ENCODE data around the gene PLEKHH1.

PLEKHH1 gene

DNA sequence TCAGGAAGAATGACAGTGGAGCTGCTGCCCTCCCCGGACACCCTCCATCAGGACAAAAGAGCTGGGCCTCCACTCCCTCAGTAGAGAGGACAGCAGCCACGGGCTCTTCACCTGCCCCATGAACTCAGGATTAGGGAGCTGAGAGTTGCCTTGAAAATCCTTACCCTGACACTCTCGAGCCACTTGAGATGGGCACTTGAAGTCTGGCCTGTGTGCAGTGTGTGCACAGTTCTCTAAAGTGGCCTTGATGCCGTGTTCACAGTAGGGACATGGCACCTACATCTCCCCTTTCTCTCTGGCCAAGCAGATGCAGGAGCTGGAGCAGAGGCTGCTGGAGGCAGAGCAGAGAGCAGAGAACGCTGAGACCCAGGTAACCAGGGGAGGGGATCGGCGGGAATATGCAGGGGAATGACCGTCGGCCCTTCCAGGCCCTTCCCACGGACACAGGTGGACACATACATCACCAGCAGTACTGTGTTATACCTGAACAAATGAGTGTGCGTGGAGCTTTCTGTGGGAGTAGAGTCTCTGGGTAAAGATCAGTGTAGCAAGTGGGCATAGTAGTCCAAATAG lies 22.5 kb downstream of the PLEKHH1 start:
- DNase-seq (ENCODE audit: low read depth): no peak
- H3K4me3 ChIP-seq (ENCODE audit: low read depth, low read length): no peak overlapping the region

DNA sequence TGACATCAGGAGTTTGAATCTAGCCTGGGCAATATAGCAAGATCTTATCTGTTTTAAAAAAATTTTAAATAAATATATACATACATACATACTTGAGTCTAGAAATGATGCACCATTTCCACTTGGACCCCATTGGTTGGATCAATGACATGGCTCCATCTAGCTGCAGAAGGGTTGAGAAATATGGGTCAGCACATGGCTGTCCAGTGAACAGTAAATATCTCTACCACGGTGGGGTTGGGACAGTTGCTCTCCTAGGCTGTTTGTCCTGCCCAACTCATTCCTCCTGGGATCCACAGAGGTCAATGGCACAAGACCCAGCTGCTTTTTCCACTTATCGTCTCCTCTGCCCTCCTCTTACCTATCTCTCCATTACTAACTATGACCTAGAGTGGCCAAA lies 23.6 kb downstream of the PLEKHH1 start:
- H3K4me3 ChIP-seq (ENCODE audit: low read depth, low read length): no peak overlapping the region
- no peak for DNase-seq (ENCODE audit: low read depth)

DNA sequence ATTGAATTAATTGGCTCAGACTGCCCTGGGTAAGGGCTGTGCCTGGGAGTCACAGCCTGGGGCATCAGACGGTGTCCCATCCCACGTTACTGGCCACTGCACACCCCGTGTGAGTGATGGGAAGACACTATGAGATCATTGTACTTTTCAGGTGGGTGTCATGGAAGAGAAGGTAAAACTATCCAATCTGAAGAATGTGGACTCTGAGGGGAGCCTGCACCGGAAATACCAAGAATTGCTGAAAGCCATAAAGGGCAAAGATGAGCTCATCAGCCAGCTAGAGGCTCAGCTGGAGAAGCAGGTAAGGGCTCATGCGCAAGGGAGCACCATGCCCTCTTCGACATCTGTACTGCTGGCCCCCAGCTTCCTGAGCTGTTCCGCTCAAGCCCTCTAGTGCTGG lies 24.0 kb downstream of the PLEKHH1 start:
- DNase-seq (ENCODE audit: low read depth): no peak
- no peak overlapping the region for H3K4me3 ChIP-seq (ENCODE audit: low read depth, low read length)

DNA sequence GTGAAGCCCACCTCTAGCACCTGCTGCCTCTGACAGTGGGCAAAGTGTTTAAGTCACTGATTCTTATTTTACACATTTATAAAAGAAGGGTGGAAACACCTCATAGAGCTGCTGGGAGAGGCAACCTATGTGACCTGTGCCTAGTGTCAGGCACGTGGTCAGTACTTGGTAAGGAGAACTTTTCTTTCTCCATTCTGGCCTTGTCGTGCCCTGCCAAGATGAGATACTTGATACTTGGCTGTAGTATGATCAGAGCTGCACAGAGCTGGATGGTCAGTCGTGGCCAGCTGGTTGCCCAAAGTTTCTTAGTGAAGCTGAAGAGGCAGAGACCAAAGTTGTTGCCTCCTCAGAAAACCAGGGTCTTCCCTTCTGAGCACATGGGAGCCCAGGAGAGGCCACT lies 24.6 kb downstream of the PLEKHH1 start:
- DNase-seq (ENCODE audit: low read depth): no peak
- no peak overlapping the region for H3K4me3 ChIP-seq (ENCODE audit: low read depth, low read length)

DNA sequence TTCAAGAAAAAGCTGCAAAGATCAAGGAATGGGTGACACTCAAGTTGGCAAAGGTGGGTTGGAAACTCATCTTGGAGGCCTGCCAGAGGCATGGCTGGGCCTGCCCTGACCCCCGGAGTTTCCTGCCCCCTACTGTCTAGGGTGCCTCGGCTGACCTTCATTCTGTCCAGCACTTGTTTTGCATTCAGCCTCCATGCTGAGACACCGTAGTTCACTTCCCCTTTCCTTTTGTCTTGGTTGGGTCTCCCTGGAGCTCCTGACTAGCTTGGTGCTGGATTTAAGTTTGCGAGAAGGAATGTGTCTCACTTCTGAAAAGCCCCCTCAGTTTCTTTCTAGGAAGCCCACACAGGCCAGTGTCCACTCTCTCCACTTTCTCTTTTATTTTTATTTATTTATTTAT lies 26.5 kb downstream of the PLEKHH1 start:
- H3K4me3 ChIP-seq (ENCODE audit: low read depth, low read length): no peak overlapping the region
- DNase-seq (ENCODE audit: low read depth): no peak

DNA sequence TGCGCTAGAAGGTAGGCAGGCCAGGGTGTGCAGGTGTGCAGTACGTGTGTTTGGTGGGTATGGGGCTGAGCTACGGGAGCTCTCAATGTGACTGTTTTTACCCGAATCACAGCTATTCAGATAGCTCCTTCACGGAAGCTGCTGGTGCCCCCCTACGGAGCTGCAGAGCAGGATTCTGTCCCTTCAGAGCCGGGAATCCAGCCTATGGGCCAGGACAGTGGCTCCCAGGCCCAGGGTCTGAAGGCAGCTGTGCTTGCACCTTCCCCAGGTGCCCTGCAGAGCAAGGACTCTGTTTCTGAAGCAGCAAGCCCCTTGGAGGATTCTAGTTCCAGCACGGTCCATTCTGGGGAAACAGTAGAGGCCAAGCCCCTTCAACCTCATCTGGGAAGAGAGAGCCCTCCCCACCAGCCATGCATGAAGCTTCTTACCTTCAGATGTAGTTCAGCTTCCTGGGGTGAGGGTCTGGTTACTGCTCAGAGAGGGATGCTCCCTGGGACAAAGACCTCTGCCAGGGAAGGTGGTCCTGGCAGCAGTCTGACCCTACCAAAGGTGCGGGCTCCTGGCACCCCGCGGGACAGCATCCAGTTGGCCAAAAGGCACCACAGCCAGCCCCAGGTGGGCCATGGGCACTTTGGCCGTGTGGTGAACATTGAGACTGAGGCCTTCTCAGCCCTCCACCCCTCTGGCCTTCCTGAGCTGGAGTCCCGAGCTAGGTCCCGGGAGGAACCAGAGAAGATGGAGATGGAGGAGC lies 29.1 kb downstream of the PLEKHH1 start:
- DNase-seq (ENCODE audit: low read depth): no peak
- H3K4me3 ChIP-seq (ENCODE audit: low read depth, low read length): no peak overlapping the region

DNA sequence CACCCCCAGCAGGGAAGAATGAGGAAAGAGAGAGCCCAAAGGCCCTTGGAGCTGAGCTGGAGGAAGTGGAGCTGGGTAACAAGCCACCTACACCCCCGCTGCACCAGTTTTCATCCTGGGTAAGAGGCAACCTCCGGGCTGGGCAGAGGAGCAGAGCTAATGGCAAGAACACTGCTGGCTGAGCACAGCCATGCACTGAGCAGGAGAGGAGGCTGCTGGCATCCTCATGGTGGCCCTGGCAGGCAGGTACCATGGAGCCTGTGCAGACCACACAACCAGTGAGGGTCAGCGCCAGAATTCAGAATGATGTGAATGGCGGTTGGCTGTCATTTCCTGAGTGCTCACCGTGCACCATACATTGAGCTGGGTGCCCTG lies 29.7 kb downstream of the PLEKHH1 start:
- no peak for DNase-seq (ENCODE audit: low read depth)

DNA sequence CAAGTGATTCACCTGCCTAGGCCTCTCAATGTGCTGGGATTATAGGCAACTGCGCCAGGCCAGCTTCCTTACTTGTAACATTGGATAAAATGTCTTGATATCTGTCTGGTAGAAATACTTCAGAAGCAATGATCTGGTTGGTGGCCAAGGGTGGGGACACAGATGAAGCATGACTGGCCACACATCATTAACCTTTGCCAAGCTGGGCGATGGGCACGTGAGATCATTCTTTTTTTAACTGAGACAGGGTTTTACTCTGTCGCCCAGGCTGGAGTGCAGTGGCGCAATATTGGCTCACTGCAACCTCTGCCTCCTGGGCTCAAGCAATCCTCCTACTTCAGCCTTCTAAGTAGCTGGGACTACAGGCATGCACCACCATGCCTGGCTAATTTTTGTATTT lies 31.1 kb downstream of the PLEKHH1 start:
- DNase-seq (ENCODE audit: low read depth): no peak

More for the DNA sequence above, 29.7 kb downstream of the PLEKHH1 start:
- H3K4me3 ChIP-seq (ENCODE audit: low read depth, low read length): no peak overlapping the region

DNA sequence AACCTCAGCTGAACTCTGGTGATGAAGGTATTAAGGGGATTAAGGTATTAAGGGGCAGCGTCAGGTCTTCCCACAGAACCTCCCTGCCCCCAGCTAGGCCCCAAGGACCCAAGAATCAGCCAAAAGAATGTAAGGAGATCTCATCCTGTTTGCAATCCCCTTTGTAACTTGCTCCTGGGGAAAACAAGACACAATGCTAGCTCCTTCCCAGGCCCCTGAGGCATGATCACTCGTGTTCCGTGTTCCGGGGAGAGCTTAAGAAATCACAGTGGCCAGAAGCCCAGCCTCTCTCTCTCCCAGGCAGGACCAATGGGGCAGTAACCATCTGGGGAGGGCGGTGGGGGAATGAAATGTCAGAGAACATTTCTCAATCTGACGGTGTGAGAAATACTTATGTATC lies 33.8 kb downstream of the PLEKHH1 start:
- H3K4me3 ChIP-seq (ENCODE audit: low read depth, low read length): no peak overlapping the region
- peak; percentile 9 for DNase-seq (ENCODE audit: low read depth)

More for the DNA sequence above, 31.1 kb downstream of the PLEKHH1 start:
- H3K4me3 ChIP-seq (ENCODE audit: low read depth, low read length): no peak overlapping the region

DNA sequence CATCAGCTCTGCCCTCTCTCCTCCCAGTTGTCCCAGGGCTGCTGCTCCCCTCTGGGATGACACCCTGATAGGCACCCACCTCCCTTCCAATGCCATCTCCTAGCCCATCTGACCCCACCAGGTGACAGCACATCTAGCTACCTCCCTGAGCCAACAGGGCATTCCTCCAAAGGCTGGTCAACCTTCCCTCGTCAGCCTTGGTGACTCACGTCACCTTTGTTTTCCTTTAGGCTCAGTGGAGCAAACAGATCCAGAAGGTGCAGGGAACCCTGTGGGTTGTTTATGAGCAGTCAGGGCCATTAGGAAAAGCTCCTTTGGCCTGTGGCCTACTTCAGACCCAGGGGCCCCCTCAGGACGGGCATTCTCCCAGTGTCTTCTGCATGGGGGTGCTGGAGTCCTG lies 34.6 kb downstream of the PLEKHH1 start:
- no peak for DNase-seq (ENCODE audit: low read depth)

DNA sequence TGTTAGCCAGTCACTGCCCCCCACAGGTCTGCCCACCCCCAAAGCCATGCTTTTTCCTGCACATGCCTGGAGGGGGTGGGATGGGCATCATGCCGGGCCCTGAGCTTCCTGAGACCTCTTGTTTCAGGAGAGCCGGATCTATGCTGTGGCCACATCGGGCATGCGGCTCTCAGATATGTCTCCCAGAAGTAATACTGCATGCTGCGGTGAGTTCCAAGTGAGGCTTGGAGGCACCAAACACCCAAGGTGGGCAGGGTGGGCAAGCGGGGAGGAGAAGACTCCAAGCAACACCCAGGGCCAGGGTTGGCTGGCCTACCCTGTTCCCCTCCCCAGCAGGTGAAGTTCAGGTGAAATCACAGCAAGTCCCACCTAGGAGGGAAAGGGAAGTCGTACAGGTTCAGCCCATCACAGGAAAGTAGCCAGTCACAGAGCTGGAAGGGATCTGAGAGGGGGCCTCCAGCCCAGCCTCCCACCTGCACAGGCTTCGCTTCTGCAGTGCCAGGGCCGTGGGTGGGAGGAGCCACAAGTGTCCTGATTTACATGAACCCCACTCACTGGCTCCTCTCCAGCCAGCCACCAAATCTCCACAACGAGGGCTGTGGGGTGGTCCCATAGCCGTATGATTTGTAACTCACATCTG lies 36.0 kb downstream of the PLEKHH1 start:
- no peak for DNase-seq (ENCODE audit: low read depth)

More for the DNA sequence above, 34.6 kb downstream of the PLEKHH1 start:
- no peak overlapping the region for H3K4me3 ChIP-seq (ENCODE audit: low read depth, low read length)

DNA sequence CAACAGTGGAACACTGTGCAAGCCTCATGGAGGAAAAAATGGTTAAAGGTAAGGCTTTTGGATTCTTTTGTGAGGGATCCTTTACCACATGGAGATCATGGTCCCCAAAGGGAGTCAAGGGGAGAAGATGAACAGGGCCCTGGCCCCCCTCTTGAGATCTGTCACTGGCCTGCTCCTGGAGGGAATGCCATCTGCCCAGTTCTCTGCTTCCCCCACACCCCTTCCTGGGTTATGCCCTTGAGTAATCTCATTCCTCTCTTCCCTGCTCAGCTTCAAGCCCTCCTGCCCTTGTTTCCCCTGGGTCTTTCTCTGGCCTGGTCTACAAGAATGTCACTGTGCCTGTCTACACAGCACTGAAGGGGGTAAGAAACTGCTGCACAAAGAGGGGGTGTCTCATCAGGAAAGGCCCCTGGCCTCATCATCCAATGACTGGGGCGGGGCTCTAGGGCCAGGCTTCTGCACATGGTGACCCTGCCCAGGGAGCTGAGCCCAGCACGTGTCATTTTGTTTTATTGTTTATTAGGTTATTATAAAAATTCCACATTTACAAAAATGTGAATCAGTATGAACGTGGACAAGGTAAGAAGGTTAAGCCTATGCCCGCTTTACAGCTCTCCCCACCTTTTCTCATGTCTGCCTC lies 36.7 kb downstream of the PLEKHH1 start:
- H3K4me3 ChIP-seq (ENCODE audit: low read depth, low read length): no peak overlapping the region
- DNase-seq (ENCODE audit: low read depth): no peak

More for the DNA sequence above, 36.0 kb downstream of the PLEKHH1 start:
- H3K4me3 ChIP-seq (ENCODE audit: low read depth, low read length): no peak overlapping the region

DNA sequence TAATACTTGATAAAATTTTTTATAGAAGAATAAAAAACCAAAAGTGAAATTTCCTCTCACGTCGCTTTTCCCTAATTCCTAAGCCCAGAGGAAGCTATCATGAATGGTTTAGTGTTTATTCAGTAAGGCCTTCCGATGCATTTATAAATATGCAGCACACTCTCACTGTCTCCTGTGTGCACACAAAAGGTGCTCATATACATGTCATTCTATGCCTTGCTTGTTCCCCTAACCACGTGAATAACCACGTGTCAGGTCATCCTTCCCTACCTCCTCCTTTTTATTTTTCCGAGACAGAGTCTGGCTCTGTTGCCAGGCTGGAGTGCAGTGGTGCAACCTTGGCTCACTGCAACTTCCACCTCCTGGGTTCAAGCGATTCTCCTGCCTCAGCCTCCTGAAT lies 37.4 kb downstream of the PLEKHH1 start:
- DNase-seq (ENCODE audit: low read depth): no peak
- no peak overlapping the region for H3K4me3 ChIP-seq (ENCODE audit: low read depth, low read length)

DNA sequence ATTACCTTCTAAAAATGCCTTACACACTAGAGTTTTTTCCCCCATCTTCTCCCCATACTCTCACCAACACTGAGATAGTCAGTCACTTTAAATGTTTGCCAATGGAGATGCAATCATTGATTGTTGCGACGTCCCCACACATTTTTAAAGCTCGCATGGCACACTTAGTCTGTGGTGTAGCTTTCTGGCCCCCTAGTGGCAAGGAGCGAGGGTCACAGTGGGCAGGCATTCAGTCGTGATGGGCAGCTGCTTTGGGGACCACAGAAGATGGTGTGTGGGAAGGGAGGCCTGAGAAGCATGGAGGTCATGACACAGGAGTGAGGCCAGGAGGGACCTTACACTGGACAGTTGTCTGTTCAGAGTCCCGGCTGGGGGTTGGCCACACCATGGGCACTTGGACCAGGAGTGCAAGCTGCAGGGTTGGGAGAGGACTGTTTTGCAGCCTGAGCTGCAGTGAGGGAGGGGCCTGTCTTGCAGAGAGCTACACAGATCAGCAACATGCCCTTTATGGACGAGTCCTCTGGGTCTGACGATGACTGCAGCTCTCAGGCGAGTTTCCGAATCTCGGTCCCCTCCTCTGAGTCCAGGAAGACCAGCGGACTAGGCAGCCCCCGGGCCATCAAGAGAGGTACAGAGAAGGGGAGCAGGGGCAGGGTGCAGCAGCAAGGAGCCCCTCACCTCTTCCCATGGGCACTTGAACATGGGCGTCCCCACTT lies 38.3 kb downstream of the PLEKHH1 start:
- H3K4me3 ChIP-seq (ENCODE audit: low read depth, low read length): no peak overlapping the region
- DNase-seq (ENCODE audit: low read depth): peak; percentile 6

DNA sequence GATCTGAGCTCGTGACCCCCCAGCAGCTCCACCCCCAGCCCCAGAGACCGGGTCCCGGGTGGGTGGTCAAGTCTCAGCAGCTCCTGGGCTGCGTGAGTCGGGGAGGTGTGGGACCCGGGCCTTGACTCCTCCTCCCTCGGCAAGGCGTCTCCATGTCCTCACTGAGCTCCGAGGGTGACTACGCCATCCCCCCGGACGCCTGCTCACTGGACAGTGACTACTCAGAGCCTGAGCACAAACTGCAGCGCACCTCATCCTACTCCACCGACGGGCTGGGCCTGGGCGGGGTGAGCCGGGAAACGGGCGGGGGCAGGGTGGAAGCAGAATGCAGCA lies 38.9 kb downstream of the PLEKHH1 start:
- no peak overlapping the region for H3K4me3 ChIP-seq (ENCODE audit: low read depth, low read length)
- no peak for DNase-seq (ENCODE audit: low read depth)

DNA sequence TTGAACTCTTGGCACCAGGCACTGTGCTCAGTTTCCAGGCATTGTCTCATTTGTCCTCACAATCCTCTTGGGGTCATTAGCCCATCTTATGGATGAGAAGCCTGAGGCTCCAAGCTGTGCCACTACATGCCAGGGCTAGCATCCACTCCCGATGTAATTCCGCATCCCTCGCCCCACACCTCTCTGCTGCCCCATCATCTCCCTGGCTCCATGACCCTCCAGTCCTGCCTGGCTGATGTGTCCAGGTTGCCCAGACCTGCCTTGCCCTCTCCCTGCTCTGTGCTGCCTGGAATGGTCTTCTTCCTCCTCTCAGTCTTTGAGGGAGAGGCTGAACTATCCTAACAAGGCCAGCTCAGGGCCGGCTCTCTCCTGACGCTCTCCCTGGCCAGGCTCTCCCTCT lies 39.5 kb downstream of the PLEKHH1 start:
- no peak overlapping the region for H3K4me3 ChIP-seq (ENCODE audit: low read depth, low read length)
- no peak for DNase-seq (ENCODE audit: low read depth)

DNA sequence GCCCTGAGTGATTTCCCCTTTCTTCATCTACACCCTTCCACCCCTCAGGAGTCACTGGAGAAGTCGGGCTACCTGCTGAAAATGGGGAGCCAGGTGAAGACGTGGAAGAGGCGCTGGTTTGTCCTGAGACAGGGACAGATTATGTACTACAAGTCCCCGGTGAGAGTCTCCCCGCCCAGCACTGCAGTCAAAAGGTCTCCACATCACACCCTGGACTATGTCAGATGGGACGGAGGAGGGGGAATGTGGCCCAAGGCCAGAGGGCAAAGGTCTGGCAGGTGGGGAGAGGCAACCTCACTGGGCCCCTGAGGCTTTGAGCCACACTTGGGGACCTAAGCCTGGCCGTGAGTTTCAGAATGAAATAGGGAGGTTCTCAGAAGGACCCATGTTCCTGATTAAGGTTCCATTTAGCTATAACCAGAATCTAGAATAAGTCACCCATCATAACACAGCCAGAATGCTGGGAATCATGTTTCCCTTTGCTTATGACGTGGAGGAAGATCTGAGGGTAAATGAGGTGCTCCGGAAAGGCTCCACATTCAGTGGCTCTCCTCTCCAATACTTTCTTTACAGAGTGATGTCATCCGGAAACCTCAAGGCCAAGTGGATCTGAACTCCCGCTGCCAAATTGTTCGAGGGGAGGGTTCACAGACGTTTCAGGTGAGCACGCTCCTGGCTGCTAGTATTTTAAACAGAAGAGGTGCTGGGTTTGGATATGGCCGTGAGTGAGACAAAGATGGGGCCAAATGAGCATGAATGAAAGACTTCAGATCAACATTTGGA lies 40.3 kb downstream of the PLEKHH1 start:
- H3K4me3 ChIP-seq (ENCODE audit: low read depth, low read length): no peak overlapping the region
- no peak for DNase-seq (ENCODE audit: low read depth)

DNA sequence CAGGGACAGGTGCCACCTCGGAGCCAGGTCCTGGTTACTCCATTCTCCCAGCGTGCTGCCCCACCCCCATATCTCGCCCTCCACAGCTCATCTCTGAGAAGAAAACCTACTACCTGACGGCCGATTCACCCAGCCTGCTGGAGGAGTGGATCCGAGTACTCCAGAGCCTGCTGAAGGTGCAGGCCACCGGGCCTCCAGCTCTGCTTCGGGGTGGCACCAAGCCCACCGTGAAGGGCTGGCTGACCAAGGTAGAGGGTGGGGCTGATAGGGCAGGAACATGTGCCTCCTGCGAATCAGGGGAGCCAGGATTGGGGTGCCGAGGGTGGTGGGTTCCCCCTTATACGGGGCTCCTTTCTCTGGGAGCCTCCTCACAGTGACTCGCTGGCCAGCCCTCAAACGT lies 41.1 kb downstream of the PLEKHH1 start:
- no peak for DNase-seq (ENCODE audit: low read depth)
- H3K4me3 ChIP-seq (ENCODE audit: low read depth, low read length): no peak overlapping the region

DNA sequence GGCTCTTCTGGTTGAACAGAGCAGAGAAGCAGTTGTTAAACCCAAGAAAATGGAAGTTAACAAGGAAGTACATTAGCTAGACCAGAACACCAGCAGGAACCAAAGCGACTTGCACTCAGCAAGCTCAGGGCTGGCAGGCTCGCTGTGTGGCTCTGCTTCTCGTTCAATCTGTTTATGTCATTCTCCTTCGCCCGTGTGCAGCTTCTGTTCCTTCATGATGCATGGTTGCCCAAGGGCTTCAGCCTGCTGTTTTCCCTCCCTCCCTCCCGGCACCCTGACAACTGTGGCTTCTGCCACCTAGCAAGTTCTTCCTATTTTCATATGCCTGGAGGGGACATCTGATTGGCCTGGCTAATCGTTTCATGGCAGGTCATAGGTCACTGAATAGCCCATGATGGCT lies 41.7 kb downstream of the PLEKHH1 start:
- DNase-seq (ENCODE audit: low read depth): no peak

More for the DNA sequence above, 41.7 kb downstream of the PLEKHH1 start:
- no peak overlapping the region for H3K4me3 ChIP-seq (ENCODE audit: low read depth, low read length)
